Activated naive CD4-positive, alpha-beta T cell treated with anti-CD3 and anti-CD28 coated beads, Interleukin-2, amount 10 ng/mL, durations not matched to agents 5 hours and 36 hours (primary cell): ENCODE data around the gene LRRC10B. TPM values are rescaled to one million over a fixed set of nuclear protein-coding genes. Genes with fewer than 3 reads are reported as not detected.

Experiments
- microRNA-seq: library from miRNA; unstranded; fragments of <30 nt; microRNA quantifications from one replicate; pipeline ENCODE4 v1.2.0, GENCODE V29; 2022; ENCODE audit warnings: borderline microRNAs expressed, borderline replicate concordance
- total RNA-seq, 2 experiments: library from RNA; stranded (reverse); gene quantifications; one replicate each; pipeline ENCODE4 v1.2.3, GENCODE V29; 2021

The LRRC10B gene
- total RNA-seq, result not detected

DNA sequence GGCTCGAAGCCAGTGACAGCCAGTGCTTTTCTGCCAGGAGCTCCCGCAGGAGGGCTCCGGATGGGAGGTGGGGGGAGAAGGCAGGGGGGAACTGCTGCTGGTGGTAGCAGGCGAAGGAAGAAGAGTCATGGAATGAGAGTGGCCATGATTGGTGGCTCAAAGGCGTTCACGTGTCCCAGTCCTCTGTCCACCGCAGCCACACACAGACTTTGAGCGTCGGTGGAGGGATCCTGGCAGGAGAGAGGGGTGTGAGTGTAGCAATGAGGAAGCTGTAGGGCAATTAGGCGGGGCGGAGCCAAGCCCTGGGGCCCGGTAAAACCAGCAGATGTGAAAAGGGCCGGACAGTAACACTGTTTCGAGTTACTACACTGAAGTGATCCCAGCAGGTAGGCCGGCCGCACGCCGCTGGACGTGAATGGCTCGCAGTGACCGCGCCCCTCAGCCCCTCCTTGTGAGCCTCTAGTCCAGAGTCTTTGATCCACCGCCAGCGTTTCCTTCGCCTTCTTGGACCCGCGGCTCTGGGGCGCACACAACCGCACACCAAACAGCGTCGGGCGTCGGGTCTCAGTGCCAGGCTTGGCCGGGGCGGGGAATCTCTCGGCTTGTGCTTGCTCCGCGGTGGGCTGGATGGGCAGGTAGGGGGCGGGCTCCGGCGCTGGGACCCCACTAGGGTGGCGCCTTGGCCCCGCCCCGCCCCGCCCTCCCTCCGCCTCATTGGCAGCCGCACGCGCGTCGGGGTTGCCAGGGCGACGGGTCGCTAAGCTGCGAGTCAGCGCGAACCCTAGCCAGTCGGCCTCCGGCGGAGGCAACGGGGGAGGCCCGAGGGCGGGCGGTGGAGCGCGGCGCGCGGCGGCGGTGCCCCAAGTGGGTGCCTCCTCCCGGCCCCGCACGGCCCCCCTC is at the start of gene LRRC10B:
TSS of gene LRRC10B (plus strand) at position 788 of the 900 bp plus-strand sequence. CDS start 250 bp downstream, outside the sequence.

Small RNA genes lying within 50 kb of the gene (microRNA-seq; reads per million reads assigned to microRNA genes)
- gene MIR4488, result not detected

Other genes with a start within 250 kb of the LRRC10B start
- gene VWCE, start 213.4 kb upstream of the LRRC10B start, total RNA-seq, result 1 to 10 TPM; 2.5 to 2.6 TPM
- 100 to 1,000 TPM; 177 to 178 TPM for gene DDB1, start 175.6 kb upstream of the LRRC10B start, total RNA-seq
- gene TKFC, start 175.5 kb upstream of the LRRC10B start, total RNA-seq, result 10 to 100 TPM; 41.8 to 42.9 TPM
- 10 to 100 TPM; 35.6 to 43.0 TPM for gene CYB561A3, start 146.9 kb upstream of the LRRC10B start, total RNA-seq
- gene TMEM138, start 146.4 kb upstream of the LRRC10B start, total RNA-seq, result 10 to 100 TPM; 39.1 to 44.6 TPM
- gene TMEM216, start 116.2 kb upstream of the LRRC10B start, total RNA-seq, result 1 to 10 TPM; 6.6 to 8.6 TPM
- 10 to 100 TPM; 88.1 to 94.0 TPM for gene CPSF7, start 78.8 kb upstream of the LRRC10B start, total RNA-seq
- gene SDHAF2, start 78.6 kb upstream of the LRRC10B start, total RNA-seq, result 10 to 100 TPM; 46.4 to 47.5 TPM
- gene SYT7, start 72.3 kb downstream of the LRRC10B start, total RNA-seq, result not detected
- under 1 TPM; 0.30 to 0.36 TPM for gene DAGLA, start 171.6 kb downstream of the LRRC10B start, total RNA-seq
- gene MYRF, start 243.9 kb downstream of the LRRC10B start, total RNA-seq, result 1 to 10 TPM; 1.4 to 1.9 TPM